Hematopoietic multipotent progenitor cell treated with erythropoietin and hydrocortisone succinate and interleukin-3 and kit ligand, for 8 days (in vitro differentiated cells): ENCODE data around the gene AGPAT3.
"Not testable (repeated sequence)": the region's sequence is repeated elsewhere in the genome, so short reads cannot be mapped to it uniquely, and the experiment has no call there.

Experiments
- DNase-seq: peaks from one replicate; pipeline ENCODE4 v3.0.0-alpha.2; 2015

Gene AGPAT3

DNA sequence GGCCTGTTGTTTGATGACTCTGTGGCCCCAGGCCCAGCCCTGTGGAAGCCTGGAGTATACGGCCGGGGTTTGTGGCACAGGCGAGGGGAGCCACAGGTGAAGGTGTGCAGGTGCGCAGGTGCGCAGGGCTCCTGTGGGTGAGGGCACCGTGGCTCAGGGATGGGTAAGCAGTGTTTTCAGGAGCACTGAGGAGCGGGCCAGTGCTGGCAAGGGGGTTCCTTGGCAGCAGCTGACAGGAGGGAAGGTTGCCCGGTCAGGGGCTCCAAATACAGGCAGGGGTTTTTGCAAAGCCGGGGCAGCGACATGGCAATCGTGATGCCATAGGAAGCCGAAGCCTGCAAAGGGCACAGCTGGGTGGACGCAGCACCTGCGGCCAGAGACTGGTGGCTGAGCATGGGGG lies 20.7 kb downstream of the AGPAT3 start:
- no peak for DNase-seq

DNA sequence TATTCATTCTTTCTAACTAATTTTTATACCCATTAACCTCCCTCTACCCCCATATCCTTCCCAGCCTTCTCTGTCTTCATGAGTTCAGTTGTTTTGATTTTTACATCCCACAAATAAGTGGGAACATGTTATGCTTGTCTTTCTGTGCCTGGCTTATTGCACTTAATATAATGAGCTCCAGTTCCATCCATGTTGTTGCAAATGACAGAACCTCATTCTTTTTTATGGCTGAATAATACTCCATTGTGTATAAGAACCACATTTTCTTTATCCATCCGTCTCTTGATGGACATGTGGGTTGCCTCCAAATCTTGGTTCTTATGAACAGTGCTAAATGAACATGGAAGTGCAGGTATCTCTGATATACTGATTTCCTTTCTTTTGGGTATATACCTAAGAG lies 21.5 kb downstream of the AGPAT3 start:
- no peak for DNase-seq

DNA sequence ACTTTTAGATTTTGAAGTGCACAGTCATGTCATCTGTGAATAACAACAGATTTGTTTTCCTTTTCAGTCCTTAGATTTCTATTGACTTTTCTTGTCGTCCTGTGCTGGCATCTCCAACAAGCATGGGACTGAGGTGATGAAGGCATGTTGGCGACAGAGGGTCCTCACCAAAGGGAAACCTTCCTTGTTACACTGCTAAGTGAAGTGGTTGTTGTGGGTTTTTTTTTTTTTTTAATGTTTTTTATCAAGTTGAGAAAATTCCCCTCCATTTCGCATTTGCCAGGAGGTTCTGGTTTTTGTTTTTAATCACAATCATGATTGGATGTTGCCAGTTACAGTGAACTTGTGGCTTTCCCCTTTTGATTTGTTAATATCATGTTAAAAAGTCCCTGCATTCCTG lies 24.0 kb downstream of the AGPAT3 start:
- no peak for DNase-seq

DNA sequence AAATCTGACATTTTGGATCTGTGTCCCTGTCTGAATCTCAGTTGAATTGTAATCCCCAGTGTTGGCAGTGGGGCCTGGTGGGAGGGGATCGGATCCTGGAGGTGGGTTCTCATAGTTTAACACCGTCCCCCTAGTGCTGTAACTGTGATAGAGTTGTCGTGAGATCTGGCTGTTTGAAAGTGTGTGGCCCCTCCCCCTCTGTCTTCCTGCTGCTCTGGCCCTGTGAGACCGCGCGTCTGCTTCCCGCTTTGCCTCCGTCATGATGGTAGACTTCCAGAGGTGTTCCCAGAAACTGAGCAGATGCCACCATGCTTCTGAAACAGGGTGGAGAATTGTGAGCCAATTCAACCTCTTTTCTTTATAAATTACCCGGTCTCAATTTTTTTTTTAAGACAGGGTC lies 25.0 kb downstream of the AGPAT3 start:
- no peak for DNase-seq

DNA sequence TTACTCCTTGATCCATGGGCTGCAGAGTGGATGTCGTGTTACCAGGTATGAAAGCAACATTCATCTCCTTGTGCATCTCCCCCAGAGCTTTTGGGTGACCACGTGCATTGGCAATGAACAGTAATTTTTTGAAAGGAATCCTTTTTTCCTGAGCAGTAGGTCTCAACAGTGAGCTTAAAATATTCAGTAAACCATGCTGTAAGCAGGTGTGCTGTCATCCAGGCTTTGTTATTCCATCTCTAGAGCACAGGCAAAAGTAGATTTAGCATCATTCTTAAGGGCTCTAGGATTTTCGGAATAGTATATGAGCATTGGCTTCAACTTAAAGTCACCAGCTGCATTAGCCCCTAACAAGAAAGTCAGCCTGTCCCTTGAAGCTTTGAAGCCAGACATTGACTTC lies 27.3 kb downstream of the AGPAT3 start:
- DNase-seq = no peak

DNA sequence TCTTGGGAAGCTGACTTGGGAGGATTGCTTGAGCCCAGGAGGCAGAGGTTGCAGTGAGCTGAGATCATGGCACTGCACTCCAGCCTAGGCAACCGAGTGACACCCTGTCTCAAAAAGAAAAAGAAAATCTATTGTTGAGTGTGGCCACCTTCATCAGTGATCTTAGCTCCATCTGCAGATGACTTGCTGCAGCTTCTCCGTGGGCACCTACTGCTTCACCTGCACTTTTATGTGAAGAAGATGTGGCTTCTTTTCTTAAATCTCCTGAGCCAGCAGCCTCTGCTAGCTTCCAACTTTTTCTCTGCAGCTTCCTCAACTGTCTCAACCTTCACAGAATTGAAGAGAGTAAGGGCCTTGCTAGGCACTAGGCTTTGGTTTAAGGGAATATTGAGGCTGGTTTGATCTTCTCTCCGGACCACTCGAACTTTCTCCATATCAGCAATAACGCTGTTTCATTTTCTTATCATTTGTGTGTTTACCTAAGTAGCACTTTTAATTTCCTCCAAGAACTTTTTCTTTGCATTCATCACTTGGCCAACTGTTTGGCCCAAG lies 28.0 kb downstream of the AGPAT3 start:
- no peak for DNase-seq

DNA sequence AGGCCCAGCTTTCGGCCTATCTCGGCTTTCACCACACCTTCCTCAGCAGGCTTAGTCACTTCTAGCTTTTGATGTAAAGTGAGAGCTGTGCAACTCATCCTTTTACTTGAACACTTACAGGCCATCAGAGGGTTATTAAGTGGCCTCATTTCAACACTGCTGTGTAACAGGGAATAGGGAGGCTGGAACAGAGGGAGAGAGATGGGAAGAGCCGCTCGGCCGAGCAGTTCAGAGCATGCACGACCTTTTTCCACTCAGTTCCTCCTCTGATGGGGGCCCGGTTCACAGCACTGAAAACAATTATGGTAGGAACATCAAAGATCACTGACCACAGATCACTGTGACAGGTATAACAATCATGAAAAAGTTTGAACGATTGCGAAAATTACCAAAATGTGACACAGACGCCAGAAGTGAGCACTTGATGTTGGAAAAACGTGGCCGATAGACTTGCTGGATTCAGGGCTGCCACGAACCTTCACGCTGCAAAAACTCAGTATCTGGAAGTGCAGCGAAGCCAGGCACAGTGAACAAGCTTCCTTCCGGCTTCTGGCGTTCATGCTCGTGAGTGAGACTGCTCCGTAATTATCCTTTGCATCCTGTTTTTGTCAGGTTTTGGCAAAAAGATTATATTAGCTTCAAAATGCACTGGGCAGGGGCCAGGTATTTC lies 28.6 kb downstream of the AGPAT3 start:
- peak; percentile 26 for DNase-seq

DNA sequence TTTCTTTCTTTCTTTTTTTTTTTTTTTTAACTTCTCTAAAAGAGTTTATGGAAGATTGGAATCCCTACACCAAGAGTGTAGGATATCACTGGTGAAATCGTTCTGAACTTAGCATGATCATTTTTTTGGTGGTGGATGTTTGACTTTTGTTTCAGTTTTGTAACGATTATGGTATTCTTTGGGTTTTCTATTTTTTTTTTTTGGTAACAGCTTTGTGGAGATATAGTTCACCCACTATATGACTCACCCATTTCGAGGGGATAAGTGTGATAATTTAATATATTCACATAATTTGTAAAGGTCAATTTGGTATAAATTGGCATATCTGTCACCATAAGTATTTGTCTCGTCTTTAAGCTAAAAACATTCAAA lies 29.2 kb downstream of the AGPAT3 start:
- DNase-seq = no peak

DNA sequence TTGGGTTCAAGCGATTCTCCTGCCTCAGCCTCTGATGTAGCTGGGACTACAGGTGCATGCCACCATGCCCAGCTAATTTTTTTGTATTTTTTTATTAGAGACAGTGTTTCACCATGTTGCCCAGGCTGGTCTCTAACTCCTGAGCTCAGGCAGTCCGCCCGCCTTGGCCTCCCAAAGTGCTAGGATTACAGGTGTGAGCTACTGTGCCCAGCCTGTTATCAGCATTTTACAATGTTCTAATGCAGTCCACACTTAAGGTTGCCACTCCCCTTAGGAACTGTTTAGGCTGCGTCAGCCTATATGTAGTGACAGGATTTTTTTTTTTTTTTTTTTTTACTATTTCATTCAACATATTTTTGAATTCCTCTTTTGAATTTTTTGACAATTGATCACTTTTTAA lies 30.2 kb downstream of the AGPAT3 start:
- DNase-seq = peak; percentile 27

DNA sequence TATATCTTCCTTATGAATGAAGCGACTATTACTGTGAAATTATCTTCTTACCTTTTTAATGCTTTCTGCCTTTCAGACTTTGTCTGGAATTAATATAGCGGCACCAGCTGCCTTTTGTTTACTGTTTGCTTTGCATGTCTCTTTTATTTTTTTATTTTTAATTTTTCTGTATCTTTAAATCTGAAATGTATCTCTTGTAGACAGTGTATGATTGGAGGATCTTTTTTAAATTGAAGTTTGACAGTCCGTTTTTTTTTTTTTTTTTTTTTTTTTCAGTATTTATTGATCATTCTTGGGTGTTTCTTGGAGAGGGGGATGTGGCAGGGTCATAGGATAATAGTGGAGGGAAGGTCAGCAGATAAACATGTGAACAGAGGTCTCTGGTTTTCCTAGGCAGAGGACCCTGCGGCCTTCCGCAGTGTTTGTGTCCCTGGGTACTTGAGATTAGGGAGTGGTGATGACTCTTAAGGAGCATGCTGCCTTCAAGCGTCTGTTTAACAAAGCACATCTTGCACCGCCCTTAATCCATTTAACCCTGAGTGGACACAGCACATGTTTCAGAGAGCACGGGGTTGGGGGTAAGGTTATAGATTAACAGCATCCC lies 31.8 kb downstream of the AGPAT3 start:
- not testable (repeated sequence) for DNase-seq

DNA sequence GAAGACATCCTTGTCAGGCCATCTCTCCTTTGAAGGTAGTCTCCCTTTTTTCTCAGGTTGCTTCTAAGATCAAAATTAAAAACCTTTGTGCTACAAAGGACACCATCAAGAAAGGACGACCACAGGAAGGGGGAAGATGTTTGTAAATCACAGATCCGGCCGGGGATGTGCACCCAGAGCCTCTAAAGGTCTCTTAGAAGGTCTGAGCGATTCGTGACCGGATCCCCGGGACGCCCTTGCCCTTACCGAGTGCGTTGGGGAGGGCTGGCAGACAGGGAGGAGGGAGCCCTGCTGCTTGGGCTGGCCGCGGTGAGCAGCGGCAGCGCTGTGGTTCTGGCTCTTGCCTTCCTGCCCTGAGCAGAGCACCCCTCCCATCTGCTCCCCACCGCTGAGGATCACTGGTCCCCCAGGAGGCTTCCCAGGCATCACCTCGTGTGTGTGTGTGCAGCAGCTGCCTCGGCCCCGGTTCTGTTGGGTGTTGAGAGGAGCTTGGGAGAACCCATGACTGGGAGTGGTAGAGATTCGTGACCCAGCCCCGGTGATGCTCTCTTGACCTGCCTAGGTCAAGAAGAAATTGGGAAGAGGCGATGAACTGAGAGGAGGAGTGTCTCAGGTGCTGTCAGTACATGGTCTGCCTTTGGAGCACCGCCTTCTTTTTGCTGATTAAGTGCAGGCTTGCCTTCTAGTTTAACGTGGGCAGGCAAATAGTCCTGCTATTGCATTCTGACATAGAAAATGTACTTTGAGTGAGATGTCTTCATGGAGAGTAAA lies 34.5 kb downstream of the AGPAT3 start:
- DNase-seq = no peak

DNA sequence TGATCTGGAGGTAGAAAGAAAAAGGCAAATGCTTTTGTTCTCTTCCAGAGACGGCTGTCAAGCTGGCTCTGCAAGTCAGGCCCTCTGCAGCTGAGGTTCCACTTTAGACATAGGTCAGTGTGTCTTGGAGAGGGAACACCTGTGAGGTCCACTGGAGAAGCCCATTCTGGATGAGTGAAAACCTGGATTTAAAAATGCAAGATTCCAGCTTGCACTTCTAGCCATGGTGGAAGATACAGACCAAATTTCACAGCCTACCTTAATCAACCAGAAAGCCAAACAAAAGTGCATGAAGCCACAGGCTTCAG lies 35.0 kb downstream of the AGPAT3 start:
- no peak for DNase-seq

DNA sequence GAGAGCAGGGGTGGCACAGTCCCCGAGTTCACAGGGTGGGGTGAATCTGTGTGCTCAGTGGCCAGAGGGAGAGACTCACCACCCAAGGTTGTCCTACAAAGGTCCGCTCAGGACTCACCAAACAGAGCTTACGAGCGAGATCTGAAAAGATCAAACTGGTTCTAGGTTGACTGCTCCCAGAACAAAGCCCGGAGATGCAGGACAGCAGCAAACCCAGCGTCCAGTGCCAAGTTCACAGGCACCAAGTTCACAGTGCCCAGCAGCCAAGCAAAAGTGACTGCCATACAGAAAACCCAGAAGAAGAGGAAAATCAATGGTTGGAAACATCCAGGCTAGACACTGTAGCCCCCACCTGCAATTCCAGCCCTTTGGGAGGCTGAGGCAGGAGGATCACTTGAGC lies 35.7 kb downstream of the AGPAT3 start:
- no peak for DNase-seq

DNA sequence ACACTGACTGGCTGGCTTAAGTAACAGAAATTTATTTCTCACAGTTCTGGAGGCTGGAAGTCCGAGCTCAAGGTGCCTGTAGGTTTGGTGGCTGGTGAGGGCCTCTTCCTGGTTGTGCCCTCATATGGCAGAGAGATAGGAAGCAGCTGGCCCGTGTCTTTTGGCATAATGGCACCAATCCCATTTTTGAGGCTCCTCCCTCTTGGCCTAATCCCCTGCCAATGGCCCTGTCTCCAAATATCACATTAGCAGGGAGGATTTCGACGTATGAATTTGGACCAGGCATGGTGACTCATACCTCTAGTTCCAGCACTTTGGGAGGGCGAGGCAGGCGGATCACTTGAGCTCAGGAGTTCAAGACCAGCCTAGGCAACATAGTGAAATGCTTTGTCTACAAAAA lies 37.4 kb downstream of the AGPAT3 start:
- DNase-seq = peak; percentile 92

DNA sequence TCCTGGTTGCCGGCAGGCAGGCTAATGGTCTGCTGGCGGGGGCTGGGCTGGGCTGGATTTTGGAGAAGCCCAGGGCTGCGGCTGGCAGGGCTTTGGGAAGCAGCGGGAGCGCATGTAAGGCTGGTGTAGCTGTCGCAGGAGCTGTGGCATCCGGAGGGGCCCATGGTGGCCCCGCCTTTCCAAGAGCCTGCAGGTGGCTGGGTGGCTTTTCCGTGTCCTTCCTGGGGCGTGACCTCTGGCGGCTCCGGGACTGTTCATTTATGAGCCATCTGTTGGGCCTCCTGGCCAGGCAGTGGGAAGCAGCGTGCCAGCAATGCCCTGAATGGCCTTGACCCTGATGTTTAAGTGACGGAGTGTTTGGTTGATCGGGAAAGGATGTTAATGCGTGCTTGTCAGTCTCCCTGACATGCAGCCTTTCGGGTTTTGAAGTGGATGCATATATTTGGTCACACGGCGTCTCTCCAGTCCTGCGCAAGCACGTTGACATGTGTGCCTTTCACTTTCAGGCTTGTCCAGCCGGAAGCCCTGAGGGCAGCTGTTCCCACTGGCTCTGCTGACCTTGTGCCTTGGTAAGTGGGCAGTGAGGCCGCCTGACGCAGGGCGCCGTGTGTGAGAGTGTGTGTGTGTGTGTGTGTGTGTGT lies 38.5 kb downstream of the AGPAT3 start:
- no peak for DNase-seq

DNA sequence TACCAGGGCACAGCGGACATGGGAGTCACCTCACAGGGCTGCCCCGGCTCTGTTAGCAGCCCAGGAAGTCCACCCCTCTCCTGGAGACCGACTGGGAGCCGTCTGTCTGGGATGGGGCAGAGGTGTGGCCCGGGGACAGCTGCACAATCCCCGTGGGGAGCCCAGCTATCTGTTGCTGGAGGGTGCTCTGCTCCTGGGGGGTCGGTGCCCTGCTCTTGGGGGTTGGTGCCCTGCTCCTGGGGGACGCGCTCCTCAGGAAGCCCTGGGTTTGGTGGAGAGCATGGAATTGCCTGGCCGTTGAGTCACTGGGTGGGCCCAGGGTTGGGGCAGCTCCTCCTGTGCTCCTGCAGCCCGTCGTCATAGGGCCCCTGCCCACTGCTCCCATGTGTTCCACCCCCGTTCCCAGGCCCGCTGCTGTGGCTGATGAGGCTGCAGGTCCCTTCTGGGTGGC lies 39.3 kb downstream of the AGPAT3 start:
- DNase-seq = no peak

DNA sequence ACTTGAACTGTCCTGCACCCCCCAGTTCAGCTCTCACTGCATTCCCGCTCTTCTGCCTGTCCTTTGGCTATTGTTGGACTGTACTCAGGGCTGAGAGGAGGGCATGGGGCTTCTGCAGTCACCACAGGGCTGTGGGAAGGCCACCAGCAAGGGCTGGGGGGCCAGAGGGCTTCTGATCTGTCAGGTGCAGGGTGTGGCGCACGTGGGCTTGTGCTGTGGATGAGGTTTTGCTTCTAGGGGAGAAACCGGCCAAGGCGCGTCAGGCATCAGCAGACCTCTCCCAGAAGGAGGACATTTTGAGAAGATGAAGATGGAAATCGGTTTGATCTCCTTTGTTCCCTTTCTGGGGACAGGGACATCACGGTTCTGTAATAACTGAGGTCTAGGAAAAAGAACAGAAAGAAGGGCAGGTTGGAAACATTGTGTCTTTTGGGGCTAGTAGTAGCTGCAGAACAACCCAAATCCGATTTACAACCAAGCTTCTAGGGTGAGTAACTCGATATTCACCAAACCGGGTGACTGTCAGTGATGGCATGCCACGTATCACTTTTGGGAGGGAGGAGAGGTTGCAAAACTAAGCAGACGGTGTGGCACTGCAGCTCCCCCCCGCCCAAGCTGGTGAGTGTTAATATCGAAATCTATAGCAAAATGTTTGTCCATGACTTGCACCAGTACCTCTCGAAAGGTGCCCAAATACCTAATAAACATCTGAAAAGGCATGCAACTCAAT lies 40.9 kb downstream of the AGPAT3 start:
- DNase-seq = no peak

DNA sequence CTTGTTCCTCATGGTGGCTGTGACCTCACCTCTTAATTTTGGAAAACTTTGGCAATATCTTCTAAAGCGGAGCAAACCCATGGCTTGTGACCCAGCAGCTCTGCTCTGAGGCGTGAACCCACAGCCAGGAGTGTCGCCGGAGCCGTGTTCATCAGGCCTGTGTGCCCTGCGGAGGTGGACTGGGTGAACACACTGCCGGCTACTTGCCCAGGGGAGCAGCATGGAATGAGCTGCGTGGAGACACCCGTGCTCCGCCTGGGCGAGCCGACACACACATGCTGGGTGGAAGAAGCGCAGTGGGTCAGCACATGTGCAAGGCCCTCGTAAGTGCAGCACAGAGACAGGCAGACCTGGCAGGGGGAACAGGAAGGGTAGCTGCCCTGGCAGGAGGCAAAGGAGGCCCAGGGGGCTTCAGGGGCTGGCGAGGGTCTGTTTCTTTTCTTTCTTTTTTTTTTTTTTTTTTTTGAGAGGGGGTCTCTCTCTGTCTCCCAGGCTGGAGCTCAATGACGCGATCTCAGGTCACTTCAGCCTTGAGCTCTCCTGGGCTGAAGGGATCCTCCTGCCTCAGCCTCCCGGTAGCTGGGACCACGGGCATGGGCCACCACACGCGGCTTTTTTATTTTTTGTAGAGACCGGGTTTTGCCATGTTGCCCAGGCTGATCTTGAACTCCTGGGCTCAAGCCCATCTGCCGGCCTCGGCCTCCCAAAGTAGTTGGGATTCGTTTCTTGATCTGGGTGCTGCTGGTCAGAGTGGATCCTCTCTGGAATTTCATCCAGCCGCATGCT lies 41.8 kb downstream of the AGPAT3 start:
- no peak for DNase-seq

DNA sequence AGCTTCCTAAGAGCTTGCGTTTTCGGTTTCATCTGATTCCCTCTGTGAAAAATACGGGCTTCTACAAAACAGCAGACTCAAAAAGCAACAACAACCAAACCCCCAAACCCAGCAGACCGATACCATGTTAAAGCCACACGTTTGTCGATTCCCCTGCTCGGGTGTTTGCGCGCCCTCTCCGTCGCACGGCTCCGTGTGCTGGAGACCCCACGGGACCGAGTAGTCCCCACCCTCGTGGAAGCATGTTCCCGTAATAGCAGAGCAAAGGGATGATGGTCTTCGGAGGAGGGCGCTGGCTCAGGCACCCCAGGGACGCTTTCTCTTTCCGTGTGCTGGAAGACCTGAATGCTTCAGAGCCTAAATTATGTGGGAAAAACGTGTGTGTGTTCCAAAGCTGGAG lies 42.7 kb downstream of the AGPAT3 start:
- no peak for DNase-seq

DNA sequence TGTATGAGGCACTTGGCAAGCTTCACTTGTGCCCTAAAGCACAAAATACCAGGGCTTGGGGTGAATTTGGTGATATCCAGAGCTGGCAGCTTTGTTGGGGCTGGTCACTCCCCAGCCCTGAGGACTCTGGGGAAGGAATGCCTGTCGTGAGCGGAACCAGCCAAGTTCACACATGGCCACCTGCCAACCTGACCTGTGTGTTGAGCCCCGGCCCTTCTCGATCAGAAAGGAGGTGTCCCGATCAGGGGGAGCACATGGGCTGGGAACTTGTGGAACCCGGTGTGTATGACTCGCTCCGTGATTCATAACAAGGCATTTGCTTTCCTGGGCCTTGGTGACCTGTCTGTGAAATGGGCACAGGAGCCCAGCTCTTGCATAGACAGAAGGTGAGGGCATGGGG lies 43.1 kb downstream of the AGPAT3 start:
- no peak for DNase-seq

DNA sequence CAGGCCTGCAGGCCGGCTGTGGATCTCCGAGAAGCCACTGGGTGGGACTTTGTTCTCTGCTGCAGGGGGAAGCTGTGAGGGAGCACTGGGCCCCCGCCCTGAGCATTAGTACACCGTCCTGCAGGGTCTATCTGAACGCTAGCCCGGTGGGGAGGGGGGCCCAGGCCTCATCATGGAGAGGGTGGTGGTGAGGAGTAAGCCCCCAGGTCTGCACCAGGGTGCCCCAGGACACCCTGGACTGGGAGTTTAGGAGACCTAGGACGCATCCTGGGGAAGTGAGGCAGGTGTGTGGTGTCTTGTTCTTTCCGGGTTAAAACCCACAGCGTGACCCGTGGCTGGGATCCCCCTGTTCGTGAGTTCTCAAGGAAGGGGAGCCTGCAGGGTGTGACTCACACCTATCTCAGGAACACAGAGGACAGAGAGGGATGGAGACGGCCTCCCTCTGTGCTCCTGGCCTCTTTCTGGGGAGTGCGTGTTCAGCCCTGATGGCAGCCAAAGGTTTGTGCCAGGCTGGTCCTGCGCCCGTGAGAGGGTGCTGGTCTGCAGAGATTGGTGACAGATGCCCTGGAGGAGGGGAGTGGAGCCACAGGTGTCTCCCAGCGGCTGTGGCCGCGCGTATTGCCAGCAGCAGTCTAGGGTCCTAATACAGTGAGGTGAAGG lies 44.8 kb downstream of the AGPAT3 start:
- DNase-seq = no peak

DNA sequence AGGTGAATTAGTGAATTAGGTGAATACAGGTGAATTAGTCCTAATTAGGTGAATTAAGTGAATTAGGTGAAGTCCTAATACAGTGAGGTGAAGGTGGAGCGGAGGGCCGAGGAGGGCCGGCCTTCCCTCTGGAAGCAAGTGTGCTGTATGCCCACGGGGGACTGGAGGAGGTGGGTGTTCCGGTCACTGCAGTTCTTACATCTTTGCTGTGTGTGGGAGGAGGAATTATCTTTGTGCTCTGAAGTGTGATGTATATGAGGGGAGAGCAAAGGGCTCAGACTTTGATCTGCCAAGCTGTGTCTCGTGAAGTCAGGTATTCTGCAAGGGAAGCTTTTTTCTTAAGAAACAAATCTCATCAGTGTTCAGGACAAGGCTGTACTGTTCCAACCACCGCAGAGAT lies 45.4 kb downstream of the AGPAT3 start:
- no peak for DNase-seq
